ENCODE measurements around the gene OBSL1.

OBSL1 gene

GRCh38 chr2:219560893-219561178, 10.5 kb downstream of the OBSL1 start:
- H3K4me3 ChIP-seq (ENCODE audit: low read depth, low read length), result no peak overlapping the region
- no peak for DNase-seq (ENCODE audit: low read depth)
- TF ChIP-seq CTCF (IDR thresholded peaks at IDR 0.05; ENCODE audit: low read depth, low read length, missing control alignments), result no peak

GRCh38 chr2:219560037-219560892, 11.1 kb downstream of the OBSL1 start:
- H3K4me3 ChIP-seq (ENCODE audit: low read depth, low read length), result no peak overlapping the region
- peak; percentile 74 for TF ChIP-seq CTCF (IDR thresholded peaks at IDR 0.05; ENCODE audit: low read depth, low read length, missing control alignments)
- DNase-seq (ENCODE audit: low read depth), result no peak

GRCh38 chr2:219559156-219559915, 12.0 kb downstream of the OBSL1 start:
- no peak for DNase-seq (ENCODE audit: low read depth)
- H3K4me3 ChIP-seq (ENCODE audit: low read depth, low read length), result no peak overlapping the region
- TF ChIP-seq CTCF (IDR thresholded peaks at IDR 0.05; ENCODE audit: low read depth, low read length, missing control alignments), result no peak

- no peak for DNase-seq (ENCODE audit: low read depth)
- TF ChIP-seq CTCF (IDR thresholded peaks at IDR 0.05; ENCODE audit: low read depth, low read length, missing control alignments), result no peak
- no peak overlapping the region for H3K4me3 ChIP-seq (ENCODE audit: low read depth, low read length)
Measured at GRCh38 chr2:219557791-219558785, 13.3 kb downstream of the OBSL1 start.

GRCh38 chr2:219557320-219557719, 14.0 kb downstream of the OBSL1 start:
- H3K4me3 ChIP-seq (ENCODE audit: low read depth, low read length), result no peak overlapping the region
- TF ChIP-seq CTCF (IDR thresholded peaks at IDR 0.05; ENCODE audit: low read depth, low read length, missing control alignments), result no peak
- no peak for DNase-seq (ENCODE audit: low read depth)

- H3K4me3 ChIP-seq (ENCODE audit: low read depth, low read length), result no peak overlapping the region
- no peak for DNase-seq (ENCODE audit: low read depth)
- TF ChIP-seq CTCF (IDR thresholded peaks at IDR 0.05; ENCODE audit: low read depth, low read length, missing control alignments), result no peak
Measured at GRCh38 chr2:219556413-219556812, 14.9 kb downstream of the OBSL1 start.

All from GM12864 (cell line).